ENCODE results near the gene TXNDC2.
"Not testable (repeated sequence)": the region's sequence is repeated elsewhere in the genome, so short reads cannot be mapped to it uniquely, and the experiment has no call there.

TXNDC2 gene

DNA sequence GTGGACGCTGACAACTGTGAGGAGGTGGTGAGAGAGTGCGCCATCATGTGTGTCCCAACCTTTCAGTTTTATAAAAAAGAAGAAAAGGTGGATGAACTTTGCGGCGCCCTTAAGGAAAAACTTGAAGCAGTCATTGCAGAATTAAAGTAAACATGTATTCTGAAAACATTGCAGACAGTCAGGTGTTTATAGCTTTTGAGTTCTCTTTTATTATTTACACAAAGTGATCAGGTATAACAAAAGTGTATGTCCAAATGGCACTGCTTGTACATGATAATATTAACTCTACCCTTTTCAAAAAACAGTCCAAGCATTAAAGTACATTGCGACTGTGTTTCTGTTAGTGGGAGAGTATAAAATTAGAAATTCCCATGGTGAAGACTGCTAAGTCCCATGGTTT lies 2.2 kb downstream of the TXNDC2 start:
- Mint-ChIP-seq H3K27ac (no peak overlapping the region), H3K9me3 (ENCODE audit: low read depth) (no peaks in the 10 kb centered on the region), H3K4me1 (ENCODE audit: low read depth) (no peaks in the 10 kb centered on the region), H3K4me3 (no peak overlapping the region), H3K27me3 (no peaks in the 10 kb centered on the region), H3K36me3 (no peaks in the 10 kb centered on the region)

DNA sequence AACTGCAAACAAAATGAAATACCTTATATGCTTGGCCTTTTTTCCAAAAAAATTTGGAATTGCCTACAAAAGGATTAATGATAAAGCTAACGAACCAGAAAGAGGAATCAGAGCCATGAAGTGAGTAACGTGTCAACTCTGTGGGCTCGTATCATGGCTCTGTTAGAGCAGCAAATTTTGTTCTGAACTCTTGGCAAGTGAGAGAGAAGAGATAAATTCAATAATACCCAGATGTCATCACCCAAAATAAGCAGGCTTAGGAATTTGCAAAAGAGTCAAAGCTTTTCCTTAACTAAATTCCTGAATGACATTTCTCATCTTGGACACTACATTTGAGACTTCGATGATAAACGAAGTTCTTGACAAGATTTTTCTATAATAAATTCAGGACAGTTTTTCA lies 4.4 kb downstream of the TXNDC2 start:
- H3K36me3 Mint-ChIP-seq, result no peaks in the 10 kb centered on the region
- H3K27ac Mint-ChIP-seq, result no peak overlapping the region
- no peaks in the 10 kb centered on the region for H3K4me1 Mint-ChIP-seq (ENCODE audit: low read depth)
- H3K27me3 Mint-ChIP-seq, result no peaks in the 10 kb centered on the region
- H3K9me3 Mint-ChIP-seq (ENCODE audit: low read depth), result no peaks in the 10 kb centered on the region
- no peak overlapping the region for H3K4me3 Mint-ChIP-seq

DNA sequence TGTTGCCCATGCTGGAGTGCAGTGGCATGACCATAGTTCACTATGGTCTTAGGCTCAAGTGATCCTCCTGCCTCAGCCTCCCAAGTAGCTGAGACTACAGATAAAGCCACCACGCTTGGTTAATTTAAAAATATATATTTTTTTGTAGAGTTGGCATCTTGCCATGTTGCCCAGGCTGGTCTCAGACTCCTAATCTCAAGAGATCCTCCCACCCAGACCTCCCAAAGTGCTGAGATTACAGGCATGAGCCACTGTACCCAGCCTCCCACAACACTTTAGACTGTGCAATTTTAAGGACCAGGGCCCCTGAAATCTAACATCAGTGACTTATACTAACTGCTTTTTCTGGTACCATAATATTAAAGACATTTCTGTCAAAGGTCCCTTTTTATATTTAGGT lies 5.2 kb downstream of the TXNDC2 start:
- Mint-ChIP-seq H3K9me3 (ENCODE audit: low read depth) (no peaks in the 10 kb centered on the region), H3K4me1 (ENCODE audit: low read depth) (no peaks in the 10 kb centered on the region), H3K27ac (no peak overlapping the region), H3K4me3 (no peak overlapping the region), H3K27me3 (no peaks in the 10 kb centered on the region), H3K36me3 (no peaks in the 10 kb centered on the region)

DNA sequence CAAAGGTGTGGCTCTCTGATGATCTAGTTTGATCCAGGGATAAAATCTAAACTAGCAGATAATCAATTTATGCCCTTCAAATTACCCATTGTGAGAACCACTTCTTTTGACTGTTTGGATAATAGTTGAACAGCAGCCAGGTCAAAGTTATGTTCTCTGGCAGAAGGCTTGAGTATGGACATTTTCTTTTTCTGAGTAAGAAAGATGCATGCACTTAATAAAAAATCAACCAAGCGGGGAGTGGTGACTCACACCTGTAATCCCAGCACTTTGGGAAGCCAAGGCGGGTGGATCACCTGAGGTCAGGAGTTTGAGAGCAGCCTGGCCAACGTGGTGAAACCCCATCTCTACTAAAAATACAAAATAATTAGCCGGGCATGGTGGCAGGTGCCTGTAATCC lies 5.7 kb downstream of the TXNDC2 start:
- not testable (repeated sequence) for H3K36me3 Mint-ChIP-seq; H3K27ac Mint-ChIP-seq; H3K27me3 Mint-ChIP-seq; H3K4me1 Mint-ChIP-seq (ENCODE audit: low read depth); H3K4me3 Mint-ChIP-seq; H3K9me3 Mint-ChIP-seq (ENCODE audit: low read depth)

DNA sequence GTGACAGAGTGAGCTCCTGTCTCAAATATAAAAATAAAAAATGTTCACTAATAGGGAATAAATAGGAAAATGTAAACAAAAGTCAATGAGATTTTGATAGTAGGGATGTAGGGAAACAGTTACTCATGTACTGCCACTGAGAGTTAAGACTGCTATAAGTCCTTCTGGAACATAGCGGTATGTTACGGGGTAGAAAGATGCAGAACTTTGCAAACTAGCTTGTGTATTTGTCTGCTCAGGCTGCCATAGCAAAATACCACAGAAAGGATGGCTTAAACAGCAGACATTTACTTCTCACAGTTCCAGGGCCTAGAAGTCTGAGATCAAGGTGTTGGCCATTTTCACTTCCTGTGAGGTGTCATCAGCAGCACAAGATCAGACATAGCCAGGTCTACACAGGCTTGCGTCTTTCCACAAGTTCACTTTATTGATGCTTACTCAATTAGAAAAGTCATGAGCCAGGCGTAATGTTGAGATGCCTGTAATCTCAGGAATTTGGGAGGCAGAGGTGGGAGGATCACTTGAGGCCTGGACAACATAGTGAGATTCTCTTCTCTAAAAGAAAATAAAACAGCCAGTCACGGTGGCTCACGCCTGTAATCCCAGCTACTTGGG lies 8.8 kb downstream of the TXNDC2 start:
- no peak overlapping the region for H3K27ac Mint-ChIP-seq
- no peak overlapping the region for H3K4me3 Mint-ChIP-seq
- peaks cover 2% of the 10 kb centered on the region for H3K4me1 Mint-ChIP-seq (ENCODE audit: low read depth)
- H3K27me3 Mint-ChIP-seq, result no peaks in the 10 kb centered on the region
- no peaks in the 10 kb centered on the region for H3K36me3 Mint-ChIP-seq
- H3K9me3 Mint-ChIP-seq (ENCODE audit: low read depth), result no peaks in the 10 kb centered on the region

DNA sequence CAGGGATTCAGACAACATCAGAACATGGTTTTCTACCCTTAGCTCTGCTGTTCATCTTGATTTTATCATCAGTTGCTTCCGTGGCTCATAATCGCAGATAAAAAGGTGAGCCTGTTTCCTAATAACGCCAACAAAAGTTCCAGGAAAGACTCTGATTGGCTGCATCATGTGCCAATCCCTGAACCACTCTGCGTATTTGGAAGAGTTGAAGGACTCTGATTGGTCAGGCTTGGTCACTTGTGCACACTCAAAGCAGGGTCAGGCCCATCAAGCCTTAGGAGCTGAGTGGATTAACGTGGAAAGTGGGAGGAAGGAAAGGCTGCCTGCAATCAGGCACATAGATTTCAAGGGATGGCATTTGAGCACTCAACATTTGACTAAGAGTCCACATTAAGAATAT lies 11.4 kb downstream of the TXNDC2 start:
- H3K4me1 Mint-ChIP-seq (ENCODE audit: low read depth), result peaks cover 2% of the 10 kb centered on the region
- H3K36me3 Mint-ChIP-seq, result peaks cover 2% of the 10 kb centered on the region
- H3K27ac Mint-ChIP-seq, result no peak overlapping the region
- no peaks in the 10 kb centered on the region for H3K27me3 Mint-ChIP-seq
- no peaks in the 10 kb centered on the region for H3K9me3 Mint-ChIP-seq (ENCODE audit: low read depth)
- no peak overlapping the region for H3K4me3 Mint-ChIP-seq

DNA sequence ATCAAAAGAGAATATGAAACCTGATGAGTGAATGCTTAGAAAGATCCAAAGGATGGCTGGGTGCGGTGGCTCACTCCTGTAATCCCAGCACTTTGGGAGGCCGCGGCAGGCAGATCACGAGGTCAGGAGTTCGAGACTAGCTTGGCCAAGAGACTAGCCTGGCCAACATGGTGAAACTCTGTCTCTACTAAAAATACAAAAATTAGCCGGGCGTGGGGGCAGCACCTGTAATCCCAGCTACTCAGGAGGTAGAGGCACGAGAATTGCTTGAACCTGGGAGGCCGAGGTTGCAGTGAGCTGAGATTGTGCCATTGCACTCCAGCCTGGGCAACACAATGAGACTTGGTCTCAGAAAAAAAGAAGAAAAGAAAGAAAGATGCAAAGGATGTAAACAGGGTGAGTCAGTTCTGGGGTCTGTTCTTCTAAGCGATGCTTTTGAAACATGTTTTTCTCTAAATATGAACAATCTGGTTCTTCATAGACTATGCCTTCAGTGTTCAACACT lies 12.1 kb downstream of the TXNDC2 start:
- not testable (repeated sequence) for H3K27me3 Mint-ChIP-seq; H3K9me3 Mint-ChIP-seq (ENCODE audit: low read depth); H3K4me3 Mint-ChIP-seq; H3K36me3 Mint-ChIP-seq; H3K27ac Mint-ChIP-seq; H3K4me1 Mint-ChIP-seq (ENCODE audit: low read depth)

DNA sequence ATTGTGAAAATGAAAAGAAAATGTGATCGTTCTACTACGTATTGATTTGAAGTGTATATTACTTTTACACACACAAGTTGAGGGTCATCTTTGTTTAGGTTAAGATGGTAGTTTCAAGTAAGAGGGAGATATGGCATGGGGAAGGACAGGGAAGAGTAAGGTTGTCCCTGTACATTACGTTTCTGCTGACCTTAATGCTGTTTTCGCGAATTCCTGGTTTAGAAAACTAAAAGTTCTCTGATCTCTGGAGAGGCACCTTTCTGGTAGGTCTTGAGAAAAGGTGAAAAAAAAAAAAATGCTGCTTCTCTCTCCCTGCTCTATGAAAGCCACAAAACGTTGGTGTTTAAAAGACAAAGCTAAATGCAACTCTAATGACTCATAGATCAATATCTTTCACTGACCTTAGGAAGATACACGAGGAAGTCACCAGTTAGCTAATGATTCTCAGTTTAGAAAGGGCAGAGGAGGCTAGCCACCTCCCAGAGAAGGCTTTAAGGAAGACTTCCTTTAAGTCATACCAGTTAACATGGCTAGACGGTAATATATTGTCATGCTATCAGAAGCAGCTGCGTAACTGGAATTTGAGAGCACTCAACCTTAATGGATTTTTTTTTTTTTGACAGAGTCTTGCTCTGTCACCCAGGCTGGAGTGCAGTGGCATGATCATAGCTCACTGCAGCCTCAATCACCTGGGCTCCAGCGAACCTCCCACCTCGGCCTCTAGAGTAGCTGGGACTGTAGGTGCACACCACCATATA lies 13.2 kb downstream of the TXNDC2 start:
- Mint-ChIP-seq H3K9me3 (ENCODE audit: low read depth) (no peaks in the 10 kb centered on the region), H3K27ac (no peak overlapping the region), H3K4me1 (ENCODE audit: low read depth) (peaks cover 2% of the 10 kb centered on the region), H3K27me3 (peaks cover 5% of the 10 kb centered on the region), H3K4me3 (no peak overlapping the region), H3K36me3 (peaks cover 4% of the 10 kb centered on the region)

DNA sequence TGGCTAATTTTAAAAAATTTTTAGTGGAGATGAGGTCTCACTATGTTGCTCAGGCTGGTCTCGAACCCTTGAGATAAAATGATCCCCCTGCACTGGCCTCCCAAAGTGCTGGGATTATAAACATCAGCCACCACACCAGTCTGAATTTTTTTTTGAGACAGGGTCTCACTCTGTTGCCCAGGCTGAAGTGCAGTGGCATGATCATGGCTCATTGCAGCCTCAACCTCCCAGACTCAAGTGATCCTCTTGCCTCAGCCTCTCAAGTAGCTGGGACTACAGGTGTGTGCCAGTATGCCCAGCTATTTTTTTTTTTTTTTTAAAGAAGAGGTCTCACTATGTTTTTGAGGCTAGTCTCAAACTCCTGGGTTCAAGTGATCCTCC lies 13.8 kb downstream of the TXNDC2 start:
- H3K27ac Mint-ChIP-seq, H3K27me3 Mint-ChIP-seq: not testable (repeated sequence)

DNA sequence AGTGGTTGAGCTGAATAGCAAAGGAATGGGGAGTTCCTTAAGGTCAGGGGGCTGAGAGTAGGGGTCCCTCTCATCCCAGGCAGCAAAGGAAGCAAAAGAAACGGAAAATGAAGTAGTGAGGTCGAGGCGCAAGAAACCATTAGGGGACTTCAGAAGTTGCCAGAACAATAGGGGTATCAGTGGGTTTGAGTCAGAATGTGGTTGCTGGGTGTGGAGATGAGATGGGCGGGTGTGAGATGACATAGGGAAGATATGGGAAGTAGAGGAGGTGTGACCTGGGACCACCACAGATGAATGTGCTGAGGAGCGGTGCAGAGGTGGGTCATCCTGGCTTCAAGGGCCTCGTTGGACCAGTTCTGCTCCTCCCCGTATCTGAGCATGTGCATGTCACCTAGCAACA lies 14.9 kb downstream of the TXNDC2 start:
- Mint-ChIP-seq H3K36me3 (peaks cover 4% of the 10 kb centered on the region), H3K4me3 (no peak overlapping the region), H3K4me1 (ENCODE audit: low read depth) (peaks cover 2% of the 10 kb centered on the region), H3K9me3 (ENCODE audit: low read depth) (no peaks in the 10 kb centered on the region), H3K27me3 (peaks cover 5% of the 10 kb centered on the region), H3K27ac (no peak overlapping the region)

More for the DNA sequence above, 13.8 kb downstream of the TXNDC2 start:
- not testable (repeated sequence) for H3K9me3 Mint-ChIP-seq (ENCODE audit: low read depth); H3K36me3 Mint-ChIP-seq; H3K4me3 Mint-ChIP-seq; H3K4me1 Mint-ChIP-seq (ENCODE audit: low read depth)

DNA sequence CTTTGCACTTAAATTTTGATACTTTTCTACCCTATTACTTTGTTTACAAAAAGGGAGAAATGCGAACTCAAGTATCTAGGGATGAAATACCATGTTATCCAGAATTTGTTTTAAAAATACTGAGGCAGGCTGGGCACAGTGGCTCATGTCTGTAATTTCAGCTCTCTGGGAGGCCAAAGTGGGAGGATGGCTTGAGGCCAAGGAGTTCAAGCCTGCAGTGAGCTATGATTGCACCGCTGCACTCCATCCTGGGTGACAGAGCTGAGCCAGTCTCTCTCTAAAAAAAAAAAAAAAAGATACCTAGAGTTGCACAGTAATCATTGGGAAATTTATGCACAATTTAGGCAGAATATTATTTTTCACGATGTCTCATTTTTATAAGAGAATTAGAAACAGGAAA lies 15.6 kb downstream of the TXNDC2 start:
- Mint-ChIP-seq H3K4me3 (no peak overlapping the region), H3K27ac (no peak overlapping the region), H3K36me3 (peaks cover 4% of the 10 kb centered on the region), H3K9me3 (ENCODE audit: low read depth) (no peaks in the 10 kb centered on the region), H3K27me3 (peaks cover 6% of the 10 kb centered on the region), H3K4me1 (ENCODE audit: low read depth) (peaks cover 2% of the 10 kb centered on the region)

DNA sequence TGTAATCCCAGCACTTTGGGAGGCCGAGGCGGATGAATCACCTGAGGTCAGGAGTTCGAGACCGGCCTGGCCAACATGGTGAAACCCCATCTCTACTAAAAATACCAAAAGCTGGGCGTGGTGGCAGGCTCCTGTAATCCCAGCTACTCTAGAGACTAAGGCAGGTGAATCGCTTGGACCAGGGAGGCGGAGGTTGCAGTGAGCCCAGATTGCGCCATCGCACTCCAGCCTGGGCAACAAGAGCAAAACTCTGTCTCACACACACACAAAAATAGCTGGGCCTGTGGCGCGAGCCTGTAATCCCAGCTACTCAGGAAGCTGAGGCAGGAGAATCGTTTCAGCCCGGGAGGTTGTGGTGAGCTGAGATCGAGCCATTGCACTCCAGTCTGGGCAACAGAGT lies 16.5 kb downstream of the TXNDC2 start:
- not testable (repeated sequence) for H3K4me3 Mint-ChIP-seq; H3K27me3 Mint-ChIP-seq; H3K36me3 Mint-ChIP-seq; H3K9me3 Mint-ChIP-seq (ENCODE audit: low read depth); H3K4me1 Mint-ChIP-seq (ENCODE audit: low read depth); H3K27ac Mint-ChIP-seq

DNA sequence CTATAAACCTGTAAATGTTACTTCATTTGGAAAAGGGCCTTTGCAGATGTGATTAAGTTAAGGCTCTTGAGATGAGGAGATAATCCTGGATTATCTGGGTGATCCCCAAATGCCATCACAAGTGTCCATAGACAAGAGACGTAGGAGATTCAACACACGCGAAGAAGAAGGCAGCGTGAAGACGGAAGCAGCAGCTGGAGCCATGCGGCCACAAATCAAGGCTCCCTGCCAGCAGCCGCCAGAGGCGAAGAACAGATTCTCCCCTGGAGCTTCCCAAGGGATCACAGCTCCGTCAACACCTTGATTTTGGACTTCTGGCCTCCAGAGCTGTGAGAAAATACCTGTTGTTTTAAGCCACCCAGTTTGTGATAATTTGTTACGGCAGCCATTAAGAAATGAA lies 17.1 kb downstream of the TXNDC2 start:
- Mint-ChIP-seq H3K4me1 (ENCODE audit: low read depth) (peaks cover 2% of the 10 kb centered on the region), H3K4me3 (no peak overlapping the region), H3K27me3 (peaks cover 6% of the 10 kb centered on the region), H3K27ac (no peak overlapping the region), H3K36me3 (peaks cover 4% of the 10 kb centered on the region), H3K9me3 (ENCODE audit: low read depth) (no peaks in the 10 kb centered on the region)

DNA sequence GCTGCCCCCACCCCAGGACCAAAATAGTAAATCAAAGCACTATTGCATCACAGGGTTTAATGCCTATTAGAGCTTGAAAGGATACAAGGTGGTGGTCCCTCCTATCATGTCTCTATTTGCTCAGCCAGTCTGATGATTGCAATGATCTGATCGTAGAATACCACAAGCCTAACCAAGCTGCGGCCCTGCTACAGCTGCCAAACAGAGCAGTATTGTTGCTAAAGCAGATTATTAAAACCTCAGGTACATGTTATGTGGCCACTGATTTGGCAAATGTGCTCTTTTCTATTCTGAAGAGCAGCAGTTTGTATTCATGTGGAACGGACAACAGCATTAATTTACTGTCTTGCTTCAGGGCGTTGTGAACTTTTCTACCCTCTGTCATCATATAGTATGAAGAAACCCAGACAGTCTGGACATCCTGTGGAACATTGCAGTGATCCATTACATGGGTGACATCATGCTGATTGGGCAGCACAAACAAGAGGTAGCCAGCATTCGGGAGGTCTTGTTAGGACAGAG lies 19.7 kb downstream of the TXNDC2 start:
- Mint-ChIP-seq H3K27me3 (peaks cover 6% of the 10 kb centered on the region), H3K4me1 (ENCODE audit: low read depth) (no peaks in the 10 kb centered on the region), H3K27ac (no peak overlapping the region), H3K36me3 (peaks cover 3% of the 10 kb centered on the region), H3K9me3 (ENCODE audit: low read depth) (no peaks in the 10 kb centered on the region), H3K4me3 (no peak overlapping the region)

DNA sequence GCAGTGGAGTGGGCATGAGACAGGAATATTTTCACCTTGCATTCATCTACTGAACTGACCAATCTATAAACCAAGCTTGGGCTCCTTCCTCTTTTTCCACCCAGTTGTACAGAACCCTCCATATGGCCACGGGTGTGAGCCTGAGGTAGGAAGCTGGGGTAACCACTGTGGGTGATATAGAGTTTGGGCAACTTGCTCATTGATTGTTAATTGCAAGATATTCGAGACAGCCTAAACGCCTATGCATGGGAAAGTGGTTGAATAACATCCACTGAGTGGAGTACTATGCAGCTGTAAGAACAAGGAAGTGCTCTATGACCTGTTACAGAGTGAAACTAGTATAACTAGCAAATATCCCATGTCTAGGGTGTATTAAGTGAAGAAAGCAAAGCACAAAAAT lies 20.7 kb downstream of the TXNDC2 start:
- Mint-ChIP-seq H3K27me3 (peaks cover 6% of the 10 kb centered on the region), H3K4me3 (no peak overlapping the region), H3K9me3 (ENCODE audit: low read depth) (no peaks in the 10 kb centered on the region), H3K27ac (no peak overlapping the region), H3K4me1 (ENCODE audit: low read depth) (no peaks in the 10 kb centered on the region), H3K36me3 (peaks cover 2% of the 10 kb centered on the region)

DNA sequence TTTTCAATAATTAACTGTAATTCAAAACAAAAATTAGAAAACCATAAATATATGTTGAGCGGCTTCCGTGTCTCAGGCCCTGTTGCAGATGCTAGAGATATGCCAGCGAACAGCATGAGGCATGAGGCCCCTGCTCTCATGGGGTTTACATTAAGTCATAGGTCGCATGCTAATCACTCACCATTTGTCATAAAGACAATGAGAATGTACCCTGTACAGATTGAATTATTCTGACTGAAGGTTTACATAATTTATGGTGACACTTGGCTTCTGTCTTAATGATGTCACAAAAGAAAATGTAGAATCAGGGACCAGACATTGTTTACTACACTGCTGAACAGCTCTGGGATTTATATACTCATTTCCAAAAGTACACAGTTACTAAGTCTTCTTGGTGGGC lies 22.1 kb downstream of the TXNDC2 start:
- no peaks in the 10 kb centered on the region for H3K9me3 Mint-ChIP-seq (ENCODE audit: low read depth)

More for the DNA sequence above, 22.1 kb downstream of the TXNDC2 start:
- H3K4me3 Mint-ChIP-seq, result no peak overlapping the region
- peaks cover 5% of the 10 kb centered on the region for H3K27me3 Mint-ChIP-seq
- H3K4me1 Mint-ChIP-seq (ENCODE audit: low read depth), result peaks cover under 1% of the 10 kb centered on the region
- no peaks in the 10 kb centered on the region for H3K36me3 Mint-ChIP-seq
- H3K27ac Mint-ChIP-seq, result no peak overlapping the region
